OCI-LY3 (cell line): ENCODE results near the gene BACE1-AS.

Experiments used
- H2AFZ ChIP-seq: fragments of 200-600, 300-600 bp; shearing (Covaris generic); 2 replicates; pipeline ENCODE4 v1.6.0; 2014; ENCODE audit warnings: antibody characterized with exemption, low read depth, low read length
- H3K27ac ChIP-seq: fragments of 200-600, 300-600 bp; sonication (generic); 2 replicates; pipeline ENCODE4 v1.5.1; 2014; ENCODE audit warnings: mild to moderate bottlenecking, low read length, moderate library complexity, mixed read lengths
- H3K27me3 ChIP-seq: fragments of 200-600, 300-600 bp; sonication (generic); 2 replicates; pipeline ENCODE4 v1.6.1; 2014; ENCODE audit warnings: low read depth, low read length, mixed read lengths
- H3K36me3 ChIP-seq: fragments of 200-600, 300-600 bp; sonication (generic); replicated peaks from 2 replicates; pipeline ENCODE3; 2014; ENCODE audit warnings: low read depth, low read length, mixed read lengths
- H3K4me1 ChIP-seq: fragments of 300-600, 200-600 bp; sonication (generic); 2 replicates; pipeline ENCODE4 v1.6.1; 2014; ENCODE audit warnings: low read length, mixed read lengths
- H3K4me2 ChIP-seq: fragments of 200-600, 300-600 bp; sonication (generic); 2 replicates; pipeline ENCODE4 v1.6.1; 2014; ENCODE audit warnings: low read length, mixed read lengths
- H3K4me3 ChIP-seq: fragments of 300-600, 200-600 bp; sonication (generic); 2 replicates; pipeline ENCODE4 v1.5.1; 2014; ENCODE audit warnings: antibody characterized with exemption, mild to moderate bottlenecking, low read length, moderate library complexity
- H3K79me2 ChIP-seq: fragments of 300-600, 200-600 bp; shearing (Covaris generic); 2 replicates; pipeline ENCODE4 v1.6.1; 2014; ENCODE audit warnings: mild to moderate bottlenecking, low read length, mixed read lengths
- H3K9ac ChIP-seq: fragments of 300-600, 200-600 bp; shearing (Covaris generic); 2 replicates; pipeline ENCODE4 v1.6.0; 2014; ENCODE audit warnings: mild to moderate bottlenecking, low read length, moderate library complexity
- H3K9me3 ChIP-seq: fragments of 200-600, 300-600 bp; shearing (Covaris generic); 2 replicates; pipeline ENCODE4 v1.6.1; 2014; ENCODE audit warnings: low read length, mixed read lengths; ENCODE audit not compliant: insufficient read depth
- H4K20me1 ChIP-seq: fragments of 200-600, 300-600 bp; sonication (generic); 2 replicates; pipeline ENCODE4 v1.6.1; 2016; ENCODE audit warnings: low read length, mixed read lengths; ENCODE audit not compliant: insufficient read depth
- EZH2phosphoT487 ChIP-seq: fragments of 200-600 bp; shearing (Covaris generic); IDR thresholded peaks from 2 replicates; pipeline ENCODE4 v1.6.1; 2018; ENCODE audit warnings: antibody characterized with exemption, mixed run types, low read depth
- TF ChIP-seq, protein P1 (sequence below): fragments of 200-600, 300-600 bp; sonication (generic); IDR thresholded peaks from 2 replicates; pipeline ENCODE4 v1.5.1; 2014; ENCODE audit warnings: antibody characterized with exemption, low read length, low read depth

Gene BACE1-AS

GRCh38 chr11:117327567-117328374 lies 36.6 kb downstream of the BACE1-AS start, which contains the start of gene CEP164:
Gene CEP164 (plus strand): TSS chr11:117327854. CDS start chr11:117338587, 10,733 bp downstream.
- no peaks in the 10 kb centered on the region for H3K36me3 ChIP-seq
- peak within 1 kb of the TSS; percentile 78 for H3K27ac ChIP-seq
- peak within 1 kb of the TSS; percentile 80 for H3K4me3 ChIP-seq
- TF ChIP-seq EZH2phosphoT487: no peak
- TF ChIP-seq, protein P1, sequence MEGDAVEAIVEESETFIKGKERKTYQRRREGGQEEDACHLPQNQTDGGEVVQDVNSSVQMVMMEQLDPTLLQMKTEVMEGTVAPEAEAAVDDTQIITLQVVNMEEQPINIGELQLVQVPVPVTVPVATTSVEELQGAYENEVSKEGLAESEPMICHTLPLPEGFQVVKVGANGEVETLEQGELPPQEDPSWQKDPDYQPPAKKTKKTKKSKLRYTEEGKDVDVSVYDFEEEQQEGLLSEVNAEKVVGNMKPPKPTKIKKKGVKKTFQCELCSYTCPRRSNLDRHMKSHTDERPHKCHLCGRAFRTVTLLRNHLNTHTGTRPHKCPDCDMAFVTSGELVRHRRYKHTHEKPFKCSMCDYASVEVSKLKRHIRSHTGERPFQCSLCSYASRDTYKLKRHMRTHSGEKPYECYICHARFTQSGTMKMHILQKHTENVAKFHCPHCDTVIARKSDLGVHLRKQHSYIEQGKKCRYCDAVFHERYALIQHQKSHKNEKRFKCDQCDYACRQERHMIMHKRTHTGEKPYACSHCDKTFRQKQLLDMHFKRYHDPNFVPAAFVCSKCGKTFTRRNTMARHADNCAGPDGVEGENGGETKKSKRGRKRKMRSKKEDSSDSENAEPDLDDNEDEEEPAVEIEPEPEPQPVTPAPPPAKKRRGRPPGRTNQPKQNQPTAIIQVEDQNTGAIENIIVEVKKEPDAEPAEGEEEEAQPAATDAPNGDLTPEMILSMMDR: no peak
- H3K9ac ChIP-seq: peak within 1 kb of the TSS; percentile 77
- H3K4me2 ChIP-seq: peak within 1 kb of the TSS; percentile 90
- peaks cover 9% of the 10 kb centered on the region; the same call in 1 of the 2 replicates for H3K79me2 ChIP-seq
- peak within 1 kb of the TSS; percentile 40; the same call in 1 of the 2 replicates for H2AFZ ChIP-seq
- H4K20me1 ChIP-seq: no peaks in the 10 kb centered on the region
- H3K27me3 ChIP-seq: peaks cover 4% of the 10 kb centered on the region; the same call in 1 of the 2 replicates
- no peaks in the 10 kb centered on the region for H3K9me3 ChIP-seq
- peaks cover 11% of the 10 kb centered on the region for H3K4me1 ChIP-seq

DNA sequence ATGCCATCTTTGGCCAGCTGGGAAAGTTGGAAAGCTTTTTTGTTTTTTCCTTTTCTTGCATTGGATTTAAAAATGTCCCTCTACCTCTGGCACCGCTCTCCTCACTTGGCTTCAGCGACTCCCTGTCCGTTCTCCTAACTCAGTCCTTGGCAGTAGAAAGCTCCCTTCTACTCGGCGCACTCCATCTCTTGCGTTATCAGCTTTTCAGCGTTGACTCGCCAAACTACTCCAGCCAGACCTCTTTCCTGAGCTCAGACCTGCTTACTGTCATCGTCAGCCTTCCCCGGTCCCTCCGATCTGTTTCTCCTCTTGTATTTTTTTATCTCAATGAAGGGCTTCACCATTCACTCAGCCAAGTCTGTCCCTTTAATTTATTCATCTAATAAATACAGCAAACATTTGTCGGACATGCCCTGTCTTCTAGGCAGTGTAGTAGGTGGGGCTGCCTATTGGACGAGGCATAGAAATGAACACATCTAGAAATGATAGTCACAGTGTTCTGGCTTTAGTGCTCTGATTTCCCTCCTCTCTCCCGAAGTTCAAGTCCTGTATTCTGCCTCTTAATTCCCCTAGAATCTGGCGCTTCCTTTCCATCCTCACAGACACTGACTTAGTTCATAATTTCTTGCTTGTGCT lies 37.3 kb downstream of the BACE1-AS start:
- H3K9ac ChIP-seq: peak overlapping the region; percentile 77
- peaks cover 9% of the 10 kb centered on the region; the same call in 1 of the 2 replicates for H3K79me2 ChIP-seq
- peak overlapping the region; percentile 78 for H3K27ac ChIP-seq
- peaks cover 11% of the 10 kb centered on the region for H3K4me1 ChIP-seq
- peak overlapping the region; percentile 90 for H3K4me2 ChIP-seq
- H2AFZ ChIP-seq: peak overlapping the region; percentile 40; the same call in 1 of the 2 replicates
- peak overlapping the region; percentile 80 for H3K4me3 ChIP-seq
- peaks cover 1% of the 10 kb centered on the region; the same call in 1 of the 2 replicates for H3K27me3 ChIP-seq
- H3K9me3 ChIP-seq: no peaks in the 10 kb centered on the region
- TF ChIP-seq, protein P1: no peak
- no peak for TF ChIP-seq EZH2phosphoT487
- no peaks in the 10 kb centered on the region for H3K36me3 ChIP-seq
- no peaks in the 10 kb centered on the region for H4K20me1 ChIP-seq

- H3K4me1 ChIP-seq: peaks cover 8% of the 10 kb centered on the region
- no peak overlapping the region for H2AFZ ChIP-seq
- H3K27ac ChIP-seq: no peak overlapping the region
- H3K9ac ChIP-seq: no peak overlapping the region
- no peaks in the 10 kb centered on the region for H3K36me3 ChIP-seq
- no peaks in the 10 kb centered on the region for H3K27me3 ChIP-seq
- no peak overlapping the region for H3K4me2 ChIP-seq
- H3K9me3 ChIP-seq: no peaks in the 10 kb centered on the region
- no peaks in the 10 kb centered on the region for H4K20me1 ChIP-seq
- TF ChIP-seq, protein P1: no peak
- TF ChIP-seq EZH2phosphoT487: no peak
- H3K4me3 ChIP-seq: no peak overlapping the region
- peaks cover 9% of the 10 kb centered on the region; the same call in 1 of the 2 replicates for H3K79me2 ChIP-seq
These were observed 41.7 kb downstream of the BACE1-AS start for GRCh38 chr11:117332843-117333242.

- Histone ChIP-seq H3K27me3 (no peaks in the 10 kb centered on the region), H3K4me2 (no peak overlapping the region), H3K9me3 (no peaks in the 10 kb centered on the region), H3K79me2 (peaks cover 5% of the 10 kb centered on the region; the same call in 1 of the 2 replicates), H3K9ac (no peak overlapping the region), H3K36me3 (peaks cover 5% of the 10 kb centered on the region), H4K20me1 (no peaks in the 10 kb centered on the region), H3K4me3 (no peak overlapping the region), H2AFZ (no peak overlapping the region), H3K4me1 (peaks cover 6% of the 10 kb centered on the region), H3K27ac (no peak overlapping the region)
- no peak for TF ChIP-seq EZH2phosphoT487
- TF ChIP-seq, protein P1: no peak
These were observed 42.8 kb downstream of the BACE1-AS start for GRCh38 chr11:117333917-117334316.
